B cell (primary cell): Measurements from ENCODE around the gene PAIP2B. TPM values are rescaled to one million over a fixed set of nuclear protein-coding genes. Genes with fewer than 3 reads are reported as not detected.

Source experiments
- ATAC-seq: fragments of 200-7000 bp; cut with Tn5 transposase; one replicate; pipeline ENCODE4 v1.10.0; 2021; ENCODE audit warnings: low read depth, mild to moderate bottlenecking, moderate number of reproducible peaks, moderate library complexity
- CTCF ChIA-PET: fragments of 350-600 bp; sonication (Branson Sonifier 250); formaldehyde crosslinking; loops from one replicate; lab custom pipeline; 2021; ENCODE audit warnings: antibody characterized with exemption, inconsistent platforms; lab: Charles Lee
- POLR2A ChIA-PET: fragments of 350-600 bp; sonication (Branson Sonifier 250); formaldehyde crosslinking; loops from one replicate; lab custom pipeline; 2021; ENCODE audit warnings: antibody characterized with exemption; lab: Charles Lee
- DNase-seq: peaks from one replicate; pipeline ENCODE4 v3.0.0; 2013
- H2AFZ ChIP-seq: 2 replicates; pipeline ENCODE4 v1.6.1; 2012; ENCODE audit warnings: mild to moderate bottlenecking, low read depth, low read length; ENCODE audit not compliant: insufficient read depth, poor library complexity, severe bottlenecking
- H3K27ac ChIP-seq, 2 donors: 1 replicate in 1 of 2; 2 replicates in 1 of 2; pipeline ENCODE4 v1.5.1; 2012 to 2013; ENCODE audit warnings: low read length in 2 of 2, mild to moderate bottlenecking in 2 of 2, moderate library complexity in 1 of 2
- H3K27me3 ChIP-seq, 4 experiments: fragments of 200-600 bp in 1 of 4; sonication (generic) in 1 of 4; replicated peaks in 1 of 4; 1 replicate in 2 of 4; 2 replicates in 2 of 4; pipeline versions ENCODE4 v1.6.1 to v1.7.0; 2013 to 2016; ENCODE audit warnings: low read length in 3 of 4, mild to moderate bottlenecking in 2 of 4, mixed read lengths in 1 of 4, moderate library complexity in 1 of 4; ENCODE audit not compliant: insufficient read depth in 4 of 4, control insufficient read depth in 3 of 4; ENCODE audit errors: control extremely low read depth in 1 of 4
- H3K36me3 ChIP-seq, 2 experiments: replicated peaks in 1 of 2; 1 replicate in 1 of 2; 2 replicates in 1 of 2; pipeline versions ENCODE4 v1.6.1 to v1.7.1; 2013; ENCODE audit warnings: low read length in 1 of 2; ENCODE audit not compliant: insufficient read depth in 2 of 2, control insufficient read depth in 1 of 2; ENCODE audit errors: control extremely low read depth in 1 of 2, extremely low read depth in 1 of 2
- H3K4me1 ChIP-seq, 2 donors: fragments of 200-600 bp in 1 of 2; sonication (generic) in 1 of 2; 1 replicate in 1 of 2; 2 replicates in 1 of 2; pipeline versions ENCODE4 v1.5.1 to v1.6.1; 2013 to 2017; ENCODE audit warnings: low read length in 2 of 2; ENCODE audit not compliant: control insufficient read depth in 2 of 2, insufficient read depth in 2 of 2
- H3K4me2 ChIP-seq: replicated peaks from 2 replicates; pipeline ENCODE3; 2012; ENCODE audit warnings: mild to moderate bottlenecking, low read depth, low read length; ENCODE audit not compliant: poor library complexity, severe bottlenecking
- H3K4me3 ChIP-seq, 5 experiments: fragments of 200-600 bp in 1 of 5; sonication (generic) in 1 of 5; 1 replicate in 3 of 5; 2 replicates in 2 of 5; pipeline versions ENCODE4 v1.5.1 to v1.7.0; 2011 to 2016; ENCODE audit warnings: low read length in 4 of 5, mild to moderate bottlenecking in 4 of 5, low read depth in 2 of 5, control low read depth in 1 of 5, moderate library complexity in 1 of 5; ENCODE audit not compliant: insufficient read depth in 1 of 5; ENCODE audit errors: control extremely low read depth in 1 of 5, extremely low read depth in 1 of 5
- H3K79me2 ChIP-seq: fragments of 200-600 bp; sonication (generic); one replicate; pipeline ENCODE4 v1.6.0; 2016; ENCODE audit warnings: low read length; ENCODE audit not compliant: control insufficient read depth, insufficient read depth
- H3K9ac ChIP-seq: fragments of 200-600 bp; sonication (generic); 2 replicates; pipeline ENCODE4 v1.6.1; 2017; ENCODE audit warnings: mild to moderate bottlenecking, low read length, moderate library complexity
- H3K9me3 ChIP-seq, 3 donors: one replicate each; pipeline versions ENCODE4 v1.6.1 to v1.7.1; 2013; ENCODE audit warnings: low read length in 2 of 3; ENCODE audit not compliant: control insufficient read depth in 2 of 3, insufficient read depth in 1 of 3; ENCODE audit errors: control extremely low read depth in 1 of 3
- H4K20me1 ChIP-seq: 2 replicates; pipeline ENCODE4 v1.6.0; 2012; ENCODE audit warnings: mild to moderate bottlenecking, low read length; ENCODE audit not compliant: insufficient read depth, control insufficient read depth, poor library complexity, severe bottlenecking
- H3K27ac Mint-ChIP-seq: one replicate; pipeline ENCODE4 v1.8.0; 2021; ENCODE audit warnings: mixed read lengths
- H3K27me3 Mint-ChIP-seq: one replicate; pipeline ENCODE4 v1.8.0; 2021; ENCODE audit warnings: mixed read lengths
- H3K4me1 Mint-ChIP-seq: one replicate; pipeline ENCODE4 v1.8.0; 2021; ENCODE audit warnings: mixed read lengths
- H3K4me3 Mint-ChIP-seq: one replicate; pipeline ENCODE4 v1.8.0; 2021; ENCODE audit warnings: mixed read lengths
- H3K9me3 Mint-ChIP-seq: one replicate; pipeline ENCODE4 v1.8.0; 2022; ENCODE audit warnings: mixed read lengths; ENCODE audit not compliant: insufficient read depth
- CTCF ChIP-seq: fragments of 200-600 bp; IDR thresholded peaks from one replicate; pipeline ENCODE4 v1.8.0; 2022; ENCODE audit warnings: antibody characterized with exemption, mild to moderate bottlenecking
- EZH2 ChIP-seq: IDR thresholded peaks from 2 replicates; pipeline ENCODE4 v1.6.1; 2012; ENCODE audit warnings: borderline replicate concordance, low read depth, mild to moderate bottlenecking, moderate library complexity, low read length; ENCODE audit not compliant: insufficient read depth, poor library complexity, severe bottlenecking
- WGBS: methylation state at CpG from one replicate; pipeline ENCODE4 v1.1.5; 2013; ENCODE audit warnings: missing lambda C conversion rate; ENCODE audit not compliant: insufficient coverage; 5-methylcytosine and 5-hydroxymethylcytosine counted together
- intact Hi-C: fragments of 100-400 bp; cut with micrococcal nuclease; formaldehyde crosslinking; loops from one replicate; pipeline ENCODE4 v1.10.0; 2022
- polyA plus RNA-seq: library from polyadenylated mRNA; depleted of rRNA; stranded (reverse); fragments of >200 nt; gene quantifications from 2 replicates; pipeline ENCODE4 v1.2.3, GENCODE V29; 2012
- total RNA-seq, 2 donors: library from RNA; stranded (reverse); fragments of 120-200 nt in 1 of 2; gene quantifications; 1 replicate in 1 of 2; 2 replicates in 1 of 2; pipeline versions ENCODE4 v1.2.3 to v1.2.4, GENCODE V29; 2013 to 2022

PAIP2B gene
- total and polyA plus RNA-seq, 2 donors (not counting 1 experiment from before 2014, with no cell fraction given): 4.7 to 10.2 TPM

DNA sequence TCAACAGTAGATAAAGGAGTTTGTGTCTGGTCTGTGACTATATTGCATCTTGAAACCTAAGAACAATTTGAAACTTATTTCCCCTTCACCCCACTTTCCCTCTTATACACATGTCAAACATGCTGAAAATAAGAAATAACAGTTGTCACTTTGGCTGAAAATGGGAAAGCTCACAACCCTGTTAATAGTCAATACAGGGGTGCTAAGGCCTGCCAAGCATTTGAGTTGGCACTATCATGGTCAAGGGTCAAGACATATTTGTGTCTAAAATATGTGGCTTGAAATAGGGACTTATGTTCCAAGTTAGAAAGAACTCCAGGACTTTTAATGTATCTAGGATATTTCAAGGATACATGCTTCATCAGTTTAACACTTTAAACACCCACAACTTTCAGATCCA, 20.6 kb downstream of the PAIP2B start:
- H3K4me1 ChIP-seq: no peaks in the 10 kb centered on the region
- no peaks in the 10 kb centered on the region for H3K4me1 Mint-ChIP-seq
- TF ChIP-seq EZH2 (no peak), CTCF (no peak)
- no peaks in the 10 kb centered on the region for H3K9me3 Mint-ChIP-seq
- no peak overlapping the region for H2AFZ ChIP-seq
- no peak overlapping the region for H3K4me3 Mint-ChIP-seq
- H3K27me3 Mint-ChIP-seq: no peaks in the 10 kb centered on the region
- H3K9me3 ChIP-seq: peaks cover 0 to 3% (median 2%) of the 10 kb centered on the region in 3 donors
- ATAC-seq: no peak
- intact Hi-C loops: no loop called here
- H4K20me1 ChIP-seq: peaks cover 10% of the 10 kb centered on the region
- H3K36me3 ChIP-seq: peaks cover 0 to 11% of the 10 kb centered on the region in 2 experiments
- no peak for DNase-seq
- H3K79me2 ChIP-seq: no peaks in the 10 kb centered on the region
- H3K4me3 ChIP-seq: no peak overlapping the region
- ChIA-PET POLR2A (no interaction called here), CTCF (interaction anchor here (1.0 kb wide), 1 partner anchor 93 kb away, joined by 3 read pairs; no protein-coding TSS in a partner anchor)
- no peak overlapping the region for H3K27ac ChIP-seq
- H3K9ac ChIP-seq: no peak overlapping the region
- H3K4me2 ChIP-seq: no peak overlapping the region
- no peak overlapping the region for H3K27ac Mint-ChIP-seq
- H3K27me3 ChIP-seq: no peaks in the 10 kb centered on the region

DNA sequence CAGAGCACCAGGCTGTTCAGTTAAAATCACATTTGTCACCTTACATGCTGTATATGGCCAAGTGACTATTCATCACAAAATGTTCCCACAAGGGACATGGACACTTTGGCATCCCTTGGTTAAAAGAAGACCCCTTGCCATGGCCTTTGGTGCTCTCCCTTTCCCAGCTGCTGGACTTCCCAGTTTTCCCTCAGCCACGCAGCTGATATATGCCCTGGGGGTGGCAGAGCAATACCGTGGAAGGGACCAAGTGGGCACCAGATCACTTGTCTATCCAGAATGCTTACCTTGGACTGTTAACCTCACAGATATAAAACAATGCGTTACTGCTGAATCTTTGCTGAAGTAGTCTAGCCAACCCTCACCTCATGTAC, 35.3 kb downstream of the PAIP2B start:
- no peaks in the 10 kb centered on the region for H3K4me1 Mint-ChIP-seq
- no peak for ATAC-seq
- H3K4me3 Mint-ChIP-seq: no peak overlapping the region
- intact Hi-C loops: no loop called here
- H4K20me1 ChIP-seq: no peaks in the 10 kb centered on the region
- no peaks in the 10 kb centered on the region for H3K79me2 ChIP-seq
- no peaks in the 10 kb centered on the region for H3K27me3 ChIP-seq
- no peak overlapping the region for H2AFZ ChIP-seq
- no peaks in the 10 kb centered on the region for H3K4me1 ChIP-seq
- no peaks in the 10 kb centered on the region for H3K9me3 ChIP-seq
- H3K27ac Mint-ChIP-seq: no peak overlapping the region
- DNase-seq: no peak
- no peak for TF ChIP-seq CTCF
- TF ChIP-seq EZH2: no peak
- CTCF ChIA-PET: no interaction called here
- WGBS: 88% methylated on average over 3 of the region's 3 CpGs
- H3K36me3 ChIP-seq: peaks cover 0 to 13% of the 10 kb centered on the region in 2 experiments
- no peak overlapping the region for H3K27ac ChIP-seq
- H3K27me3 Mint-ChIP-seq: no peaks in the 10 kb centered on the region
- H3K4me2 ChIP-seq: no peak overlapping the region
- H3K9ac ChIP-seq: no peak overlapping the region
- POLR2A ChIA-PET: no interaction called here
- no peak overlapping the region for H3K4me3 ChIP-seq
- H3K9me3 Mint-ChIP-seq: no peaks in the 10 kb centered on the region
